ENCODE results near the gene ZDHHC12. TPM values are rescaled to one million over a fixed set of nuclear protein-coding genes. Genes with fewer than 3 reads are reported as not detected.

Gene ZDHHC12
- total RNA-seq, 6 donors from 2014 or later: 21.7 to 70.1 (median 50.6) TPM

- DNase-seq: no peak
- no peaks in the 10 kb centered on the region for H3K27me3 ChIP-seq
- H3K27ac ChIP-seq: no peak overlapping the region
- no peaks in the 10 kb centered on the region for H3K9me3 ChIP-seq
- TF ChIP-seq EP300 (IDR thresholded peaks at IDR 0.05): no peak
- no peak for TF ChIP-seq POLR2AphosphoS5 (IDR thresholded peaks at IDR 0.05)
- no peak for TF ChIP-seq CTCF (IDR thresholded peaks at IDR 0.05)
- TF ChIP-seq POLR2A (IDR thresholded peaks at IDR 0.05): no peak
- 81 to 83% methylated on average over 8 to 9 of the region's 9 CpGs for WGBS, 2 donors
- H3K4me3 ChIP-seq: no peak overlapping the region
- ATAC-seq (ENCODE audit: low FRiP score in 2 of 2): no peak
- peaks cover 0 to 13% (median 5%) of the 10 kb centered on the region in 4 donors for H3K36me3 ChIP-seq
- H3K4me1 ChIP-seq: peaks cover 0 to 4% (median 0%) of the 10 kb centered on the region in 4 donors
These were observed 38.9 kb upstream of the ZDHHC12 start for GRCh38 chr9:128762671-128763449.

- no peak for ATAC-seq (ENCODE audit: low FRiP score in 2 of 2)
- Histone ChIP-seq H3K9me3 (no peaks in the 10 kb centered on the region), H3K36me3 (peaks cover 12 to 27% (median 22%) of the 10 kb centered on the region in 4 donors), H3K4me3 (no peak overlapping the region), H3K27ac (no peak overlapping the region), H3K27me3 (no peaks in the 10 kb centered on the region), H3K4me1 (peaks cover 0 to 4% (median 0%) of the 10 kb centered on the region in 4 donors)
- 81 to 89% methylated on average over 6 of the region's 6 CpGs for WGBS, 2 donors
- DNase-seq: no peak
- TF ChIP-seq POLR2A (IDR thresholded peaks at IDR 0.05) (no peak), EP300 (IDR thresholded peaks at IDR 0.05) (no peak), CTCF (IDR thresholded peaks at IDR 0.05) (no peak)
These were observed 33.7 kb upstream of the ZDHHC12 start for GRCh38 chr9:128757602-128758001.

- no peak overlapping the region for H3K27ac ChIP-seq
- H3K27me3 ChIP-seq: no peaks in the 10 kb centered on the region
- no peaks in the 10 kb centered on the region for H3K4me1 ChIP-seq
- 86 to 96% methylated on average over 2 to 16 of the region's 16 CpGs for WGBS, 2 donors
- TF ChIP-seq EP300 (IDR thresholded peaks at IDR 0.05) (no peak), CTCF (IDR thresholded peaks at IDR 0.05) (no peak), POLR2AphosphoS5 (IDR thresholded peaks at IDR 0.05) (no peak), POLR2A (IDR thresholded peaks at IDR 0.05) (no peak)
- peaks cover 15 to 59% (median 49%) of the 10 kb centered on the region in 4 donors for H3K36me3 ChIP-seq
- no peaks in the 10 kb centered on the region for H3K9me3 ChIP-seq
- no peak overlapping the region for H3K4me3 ChIP-seq
- peak in 1 of 2 donors; percentile 80 for DNase-seq
- no peak for ATAC-seq (ENCODE audit: low FRiP score in 2 of 2)
These were observed 29.7 kb upstream of the ZDHHC12 start for GRCh38 chr9:128753627-128754026.

- H3K36me3 ChIP-seq: peaks cover 15 to 79% (median 52%) of the 10 kb centered on the region in 4 donors
- WGBS, 2 donors: 92 to 97% methylated on average over 17 to 22 of the region's 22 CpGs
- no peaks in the 10 kb centered on the region for H3K27me3 ChIP-seq
- no peaks in the 10 kb centered on the region for H3K4me1 ChIP-seq
- no peaks in the 10 kb centered on the region for H3K9me3 ChIP-seq
- ATAC-seq (ENCODE audit: low FRiP score in 2 of 2): no peak
- peak in 1 of 2 donors; percentile 73 for DNase-seq
- no peak for TF ChIP-seq POLR2A (IDR thresholded peaks at IDR 0.05)
- no peak for TF ChIP-seq EP300 (IDR thresholded peaks at IDR 0.05)
- no peak for TF ChIP-seq POLR2AphosphoS5 (IDR thresholded peaks at IDR 0.05)
- no peak for TF ChIP-seq CTCF (IDR thresholded peaks at IDR 0.05)
- no peak overlapping the region for H3K4me3 ChIP-seq
- H3K27ac ChIP-seq: no peak overlapping the region
These were observed 27.1 kb upstream of the ZDHHC12 start for GRCh38 chr9:128750926-128751595.

Measured in upper lobe of left lung (tissue), 6 donors.